Trophoblast cell (in vitro differentiated cells and primary cell): ENCODE data around the gene GPR151.

Experiments
- DNase-seq, 2 donors: peaks; one replicate each; pipeline ENCODE4 v3.0.0-alpha.2; 2016
- H2AFZ ChIP-seq: 2 replicates; pipeline ENCODE4 v1.6.1; 2013; ENCODE audit warnings: low read length, moderate library complexity, mild to moderate bottlenecking; ENCODE audit not compliant: insufficient read depth, poor library complexity
- H2AK5ac ChIP-seq: 2 replicates; pipeline ENCODE4 v1.6.1; 2013; ENCODE audit warnings: mild to moderate bottlenecking, low read length
- H2BK120ac ChIP-seq: 2 replicates; pipeline ENCODE4 v1.6.1; 2013; ENCODE audit warnings: low read length, mild to moderate bottlenecking, moderate library complexity; ENCODE audit not compliant: insufficient read depth, poor library complexity
- H2BK12ac ChIP-seq: 2 replicates; pipeline ENCODE4 v1.6.1; 2013; ENCODE audit warnings: mild to moderate bottlenecking, low read length, moderate library complexity
- H2BK5ac ChIP-seq: 2 replicates; pipeline ENCODE4 v1.6.1; 2013; ENCODE audit warnings: low read length, low read depth, moderate library complexity, mild to moderate bottlenecking; ENCODE audit not compliant: poor library complexity
- H3K14ac ChIP-seq: 2 replicates; pipeline ENCODE4 v1.6.1; 2013; ENCODE audit warnings: mild to moderate bottlenecking, low read length
- H3K18ac ChIP-seq: 2 replicates; pipeline ENCODE4 v1.6.1; 2013; ENCODE audit warnings: mild to moderate bottlenecking, low read length
- H3K23ac ChIP-seq: 2 replicates; pipeline ENCODE4 v1.6.1; 2013; ENCODE audit warnings: low read length
- H3K27ac ChIP-seq: 2 replicates; pipeline ENCODE4 v1.5.1; 2013; ENCODE audit warnings: low read depth, mild to moderate bottlenecking, inconsistent platforms, low read length, moderate library complexity
- H3K27me3 ChIP-seq: 2 replicates; pipeline ENCODE4 v1.6.1; 2013; ENCODE audit warnings: inconsistent platforms, mild to moderate bottlenecking, low read length, moderate library complexity; ENCODE audit not compliant: insufficient read depth
- H3K36me3 ChIP-seq, 2 experiments: 1 replicate in 1 of 2; 2 replicates in 1 of 2; pipeline ENCODE4 v1.6.1; 2013; ENCODE audit warnings: low read length in 2 of 2, mild to moderate bottlenecking in 2 of 2, moderate library complexity in 1 of 2; ENCODE audit not compliant: insufficient read depth in 2 of 2, control insufficient read depth in 1 of 2
- H3K4ac ChIP-seq: 2 replicates; pipeline ENCODE4 v1.6.1; 2013; ENCODE audit warnings: low read depth, mild to moderate bottlenecking, low read length, moderate library complexity
- H3K4me1 ChIP-seq, 2 experiments: 1 replicate in 1 of 2; 2 replicates in 1 of 2; pipeline ENCODE4 v1.6.1; 2013; ENCODE audit warnings: low read length in 2 of 2, mild to moderate bottlenecking in 2 of 2, moderate library complexity in 1 of 2; ENCODE audit not compliant: insufficient read depth in 2 of 2, control insufficient read depth in 1 of 2
- H3K4me2 ChIP-seq: 2 replicates; pipeline ENCODE4 v1.6.1; 2013; ENCODE audit warnings: inconsistent platforms, mild to moderate bottlenecking, low read length, moderate library complexity
- H3K4me3 ChIP-seq: 2 replicates; pipeline ENCODE4 v1.5.1; 2013; ENCODE audit warnings: mild to moderate bottlenecking, low read depth, low read length, inconsistent platforms
- H3K79me1 ChIP-seq: one replicate; pipeline ENCODE4 v1.6.1; 2013; ENCODE audit warnings: low read length
- H3K79me2 ChIP-seq: 2 replicates; pipeline ENCODE4 v1.6.1; 2013; ENCODE audit warnings: low read length, mild to moderate bottlenecking; ENCODE audit not compliant: control insufficient read depth, insufficient read depth, poor library complexity
- H3K9ac ChIP-seq: 2 replicates; pipeline ENCODE4 v1.6.1; 2013; ENCODE audit warnings: mild to moderate bottlenecking, low read length
- H3K9me3 ChIP-seq: 2 replicates; pipeline ENCODE4 v1.6.1; 2013; ENCODE audit warnings: low read depth, mild to moderate bottlenecking, control low read depth, inconsistent platforms, low read length; ENCODE audit not compliant: insufficient read depth
- H4K12ac ChIP-seq: 2 replicates; pipeline ENCODE4 v1.6.1; 2013; ENCODE audit warnings: low read depth, mild to moderate bottlenecking, low read length, moderate library complexity
- H4K8ac ChIP-seq: 2 replicates; pipeline ENCODE4 v1.6.1; 2013; ENCODE audit warnings: low read depth, mild to moderate bottlenecking, low read length, moderate library complexity
- H4K91ac ChIP-seq: one replicate; pipeline ENCODE4 v1.6.1; 2013; ENCODE audit warnings: low read depth, mild to moderate bottlenecking, low read length, moderate library complexity
- WGBS: extraction: QIAGEN DNeasy Blood & Tissue Kit; methylation state at CpG from one replicate; pipeline ENCODE4 v1.1.7; 2013; ENCODE audit warnings: missing lambda C conversion rate; ENCODE audit not compliant: insufficient read length, insufficient coverage; ENCODE audit errors: extremely low coverage; 5-methylcytosine and 5-hydroxymethylcytosine counted together

GPR151 gene

DNA sequence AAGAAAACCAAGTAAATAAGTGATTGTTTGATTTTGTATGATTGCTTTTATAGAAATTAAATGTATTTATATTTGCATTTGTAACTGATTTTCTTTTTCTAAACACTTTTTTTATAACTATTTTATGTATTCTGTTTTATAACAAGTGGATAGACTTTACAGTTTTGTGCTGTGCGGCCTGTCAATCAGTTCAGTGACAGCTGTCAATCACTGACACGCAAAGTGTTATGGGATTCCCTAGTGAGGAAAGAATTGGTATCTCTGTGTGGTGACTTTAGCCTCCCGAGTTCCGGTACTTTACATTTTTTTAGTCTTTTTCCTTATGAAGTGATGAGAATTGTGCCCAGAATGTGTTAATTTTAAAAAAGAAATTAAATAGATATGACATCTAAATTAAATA is 16.3 kb downstream of the GPR151 start:
- peaks cover 6 to 14% of the 10 kb centered on the region in 2 experiments for H3K36me3 ChIP-seq
- H3K14ac ChIP-seq, result no peak overlapping the region
- H3K4me1 ChIP-seq, result no peaks in the 10 kb centered on the region
- H3K4me2 ChIP-seq, result no peak overlapping the region
- H3K9ac ChIP-seq, result no peak overlapping the region
- no peak overlapping the region for H3K4ac ChIP-seq
- no peak overlapping the region for H3K4me3 ChIP-seq
- WGBS, result no CpG with 5 or more reads among the region's 4 CpGs
- no peak overlapping the region for H3K27ac ChIP-seq
- no peak overlapping the region for H2BK5ac ChIP-seq
- no peak overlapping the region for H3K18ac ChIP-seq
- no peak overlapping the region for H2BK120ac ChIP-seq
- no peaks in the 10 kb centered on the region for H3K79me2 ChIP-seq
- H4K12ac ChIP-seq, result no peak overlapping the region
- H3K23ac ChIP-seq, result no peak overlapping the region
- no peaks in the 10 kb centered on the region for H3K9me3 ChIP-seq
- no peak overlapping the region for H2AFZ ChIP-seq
- H2AK5ac ChIP-seq, result no peak overlapping the region
- no peak for DNase-seq
- H2BK12ac ChIP-seq, result no peak overlapping the region
- H4K8ac ChIP-seq, result no peak overlapping the region
- H4K91ac ChIP-seq, result no peak overlapping the region
- no peaks in the 10 kb centered on the region for H3K79me1 ChIP-seq
- H3K27me3 ChIP-seq, result no peaks in the 10 kb centered on the region

DNA sequence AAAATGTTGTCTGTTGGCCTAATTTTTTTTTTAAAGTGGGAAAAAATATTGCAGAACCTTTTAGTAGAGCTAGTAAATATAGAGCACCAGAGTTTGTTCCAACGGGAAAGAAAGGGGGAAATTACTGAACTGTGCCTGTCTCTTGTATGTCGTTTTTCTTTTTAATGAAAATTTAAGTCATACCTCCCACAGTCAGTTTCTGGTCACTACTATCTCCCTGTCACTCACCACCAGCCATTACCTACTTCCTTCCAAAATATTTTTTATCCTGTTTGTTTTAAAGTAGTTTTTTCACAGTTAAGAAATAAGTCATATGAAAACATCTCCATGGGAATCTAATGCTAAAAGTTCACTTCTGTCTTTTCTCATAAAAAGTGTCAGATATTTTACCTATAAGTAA is 21.3 kb downstream of the GPR151 start:
- WGBS, result no CpG with 5 or more reads among the region's 2 CpGs
- H3K4me3 ChIP-seq, result no peak overlapping the region
- no peak overlapping the region for H4K91ac ChIP-seq
- H3K36me3 ChIP-seq, result peaks cover 5% of the 10 kb centered on the region in 2 experiments
- no peak overlapping the region for H3K18ac ChIP-seq
- no peaks in the 10 kb centered on the region for H3K79me2 ChIP-seq
- no peaks in the 10 kb centered on the region for H3K4me1 ChIP-seq
- H2BK12ac ChIP-seq, result no peak overlapping the region
- H3K4me2 ChIP-seq, result no peak overlapping the region
- no peak overlapping the region for H4K12ac ChIP-seq
- no peak overlapping the region for H3K9ac ChIP-seq
- H3K14ac ChIP-seq, result no peak overlapping the region
- H4K8ac ChIP-seq, result no peak overlapping the region
- no peak overlapping the region for H2AK5ac ChIP-seq
- no peak overlapping the region for H3K4ac ChIP-seq
- no peak for DNase-seq
- H2BK120ac ChIP-seq, result no peak overlapping the region
- H3K79me1 ChIP-seq, result no peaks in the 10 kb centered on the region
- no peaks in the 10 kb centered on the region for H3K27me3 ChIP-seq
- H3K27ac ChIP-seq, result no peak overlapping the region
- H2BK5ac ChIP-seq, result no peak overlapping the region
- no peak overlapping the region for H2AFZ ChIP-seq
- H3K23ac ChIP-seq, result no peak overlapping the region
- no peaks in the 10 kb centered on the region for H3K9me3 ChIP-seq

DNA sequence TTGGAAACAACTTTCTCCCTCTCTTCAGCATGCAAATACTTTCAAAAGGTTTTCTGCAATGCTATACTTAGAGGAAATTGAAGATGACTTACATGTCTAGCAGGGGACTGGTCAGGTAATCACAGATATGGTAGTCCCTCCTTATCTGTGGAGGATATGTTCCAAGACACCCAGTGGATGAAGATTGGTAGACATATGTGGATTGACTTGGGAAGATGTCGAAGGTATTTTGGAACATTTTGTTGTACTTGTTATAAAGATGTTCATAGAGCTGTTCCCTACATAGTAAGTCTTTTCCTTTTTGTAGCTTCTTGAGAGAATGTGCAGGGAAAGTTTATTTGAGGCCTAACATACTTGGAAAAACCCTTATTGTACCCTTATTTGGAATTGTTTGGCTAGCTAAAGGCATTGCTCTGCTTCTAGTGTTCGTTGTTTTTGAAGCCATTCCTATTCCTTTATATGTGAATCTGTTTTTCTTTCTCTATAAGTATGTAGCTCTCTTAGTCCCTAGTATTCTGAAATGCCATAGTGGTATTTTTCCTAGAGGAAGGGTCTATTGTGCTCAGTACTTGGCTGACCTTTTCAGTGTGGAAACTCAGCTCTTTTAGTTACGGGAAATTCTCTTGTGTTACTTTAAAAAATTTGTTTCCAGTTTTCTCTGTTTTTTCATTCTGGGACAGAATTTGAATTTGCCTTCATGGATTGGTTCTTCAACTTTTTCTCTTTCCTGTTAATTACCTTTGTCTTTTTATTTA is 25.7 kb downstream of the GPR151 start:
- Histone ChIP-seq H4K12ac (no peak overlapping the region), H3K18ac (no peak overlapping the region), H2BK12ac (no peak overlapping the region), H3K27ac (no peak overlapping the region), H3K79me1 (no peaks in the 10 kb centered on the region), H3K23ac (no peak overlapping the region), H3K4me3 (no peak overlapping the region), H3K14ac (no peak overlapping the region), H2AK5ac (no peak overlapping the region), H3K27me3 (no peaks in the 10 kb centered on the region), H3K4me2 (no peak overlapping the region), H3K36me3 (peaks cover 7 to 8% of the 10 kb centered on the region in 2 experiments), H3K4me1 (no peaks in the 10 kb centered on the region), H4K8ac (no peak overlapping the region), H4K91ac (no peak overlapping the region), H2BK5ac (no peak overlapping the region), H2AFZ (no peak overlapping the region), H3K9ac (no peak overlapping the region), H3K9me3 (no peaks in the 10 kb centered on the region), H2BK120ac (no peak overlapping the region), H3K79me2 (no peaks in the 10 kb centered on the region), H3K4ac (no peak overlapping the region)
- DNase-seq, result no peak
- no CpG with 5 or more reads among the region's 3 CpGs for WGBS

GRCh38 chr5:146484714-146485391 is 31.1 kb downstream of the GPR151 start:
- H3K4ac ChIP-seq, result no peak overlapping the region
- H3K4me1 ChIP-seq, result no peaks in the 10 kb centered on the region
- no peak overlapping the region for H2AK5ac ChIP-seq
- H3K27ac ChIP-seq, result no peak overlapping the region
- no peak overlapping the region for H3K23ac ChIP-seq
- H3K14ac ChIP-seq, result no peak overlapping the region
- no peak overlapping the region for H4K8ac ChIP-seq
- H3K4me3 ChIP-seq, result no peak overlapping the region
- H3K9me3 ChIP-seq, result no peaks in the 10 kb centered on the region
- H3K9ac ChIP-seq, result no peak overlapping the region
- no peak overlapping the region for H4K91ac ChIP-seq
- H2AFZ ChIP-seq, result no peak overlapping the region
- no peak for DNase-seq
- no peaks in the 10 kb centered on the region for H3K79me1 ChIP-seq
- H3K27me3 ChIP-seq, result no peaks in the 10 kb centered on the region
- H2BK5ac ChIP-seq, result no peak overlapping the region
- no peak overlapping the region for H2BK12ac ChIP-seq
- no peak overlapping the region for H4K12ac ChIP-seq
- H3K18ac ChIP-seq, result no peak overlapping the region
- H3K4me2 ChIP-seq, result no peak overlapping the region
- H3K79me2 ChIP-seq, result no peaks in the 10 kb centered on the region
- peaks cover 8 to 13% of the 10 kb centered on the region in 2 experiments for H3K36me3 ChIP-seq
- H2BK120ac ChIP-seq, result no peak overlapping the region
